K562 (cell line): ENCODE data around the gene GFAP. TPM values are rescaled to one million over a fixed set of nuclear protein-coding genes. Genes with fewer than 3 reads are reported as not detected.

Experiments
- ATAC-seq: fragments of 200-7000 bp; cut with Tn5 transposase; 3 replicates; pipeline ENCODE4 v1.9.1; 2020; ENCODE audit warnings: moderate library complexity
- BruUV-seq: library from RNA; stranded (reverse); fragments of 400-500 nt; replicated peaks from 2 replicates; lab custom pipeline; 2021; lab: Mats Ljungman, UMichigan
- CTCF ChIA-PET: fragments of 300-600 bp; formaldehyde crosslinking; extraction: SDS; loops from one replicate; lab custom pipeline; 2021; ENCODE audit warnings: low intra/inter-chr PET ratio; lab: Yijun Ruan, JAX
- POLR2A ChIA-PET: fragments of 300-600, 350-650 bp; sonication (Branson Sonifier 250); formaldehyde crosslinking; extraction: SDS; loops from one replicate; lab custom pipeline; 2021; ENCODE audit warnings: antibody characterized with exemption, inconsistent platforms; lab: Yijun Ruan, JAX
- DNase-seq, 4 experiments: peaks; one replicate each; pipeline versions ENCODE4 v3.0.0 to v3.0.0-alpha.2; 2011 to 2018; ENCODE audit warnings: low spot score in 3 of 4, mixed read lengths in 3 of 4; ENCODE audit errors: extremely low read depth in 1 of 4
- FAIRE-seq: peaks from 2 replicates; lab custom pipeline; 2011; peaks lifted over from hg19 to GRCh38; lab: Jason Lieb, UNC
- H2AFZ ChIP-seq: 2 replicates; pipeline ENCODE4 v1.6.0; 2011; ENCODE audit warnings: low read depth, low read length, control low read depth, inconsistent platforms
- H3K27ac ChIP-seq: fragments of 200-600 bp; 3 replicates; pipeline ENCODE4 v1.8.0; 2011; ENCODE audit warnings: low read depth, mild to moderate bottlenecking, control low read depth, inconsistent platforms, low read length, moderate library complexity, mixed read lengths; ENCODE audit errors: extremely low read depth
- H3K27me3 ChIP-seq, 2 experiments: fragments of 300-600 bp in 1 of 2; 2 replicates in 1 of 2; 3 replicates in 1 of 2; pipeline versions ENCODE4 v1.6.0 to v1.8.0; 2011; ENCODE audit warnings: inconsistent platforms in 2 of 2, low read length in 2 of 2, mild to moderate bottlenecking in 1 of 2, mixed read lengths in 1 of 2, moderate library complexity in 1 of 2; ENCODE audit not compliant: control insufficient read depth in 2 of 2, insufficient read depth in 2 of 2
- H3K36me3 ChIP-seq: fragments of 300-600 bp; 3 replicates; pipeline ENCODE4 v1.8.0; 2011; ENCODE audit warnings: mild to moderate bottlenecking, low read length, inconsistent platforms; ENCODE audit not compliant: control insufficient read depth, insufficient read depth
- H3K4me1 ChIP-seq, 2 experiments: fragments of 200-600 bp in 1 of 2; replicated peaks in 1 of 2; 2 replicates in 1 of 2; 3 replicates in 1 of 2; pipeline versions ENCODE4 v1.5.1 to v1.8.0; 2011; ENCODE audit warnings: inconsistent platforms in 2 of 2, low read length in 2 of 2, mild to moderate bottlenecking in 1 of 2, mixed read lengths in 1 of 2, moderate library complexity in 1 of 2; ENCODE audit not compliant: control insufficient read depth in 2 of 2, insufficient read depth in 2 of 2
- H3K4me2 ChIP-seq: 2 replicates; pipeline ENCODE4 v1.6.1; 2011; ENCODE audit warnings: low read length, control low read depth, inconsistent platforms, mixed read lengths; ENCODE audit not compliant: insufficient read depth
- H3K4me3 ChIP-seq: fragments of 200-600 bp; sonication (generic), shearing (Covaris generic); 2 replicates; pipeline ENCODE4 v1.5.1; 2016; ENCODE audit warnings: control low read depth, inconsistent platforms
- H3K79me2 ChIP-seq: fragments of 200-600 bp; 3 replicates; pipeline ENCODE4 v1.8.0; 2011; ENCODE audit warnings: low read length, inconsistent platforms; ENCODE audit not compliant: control insufficient read depth, insufficient read depth
- H3K9ac ChIP-seq, 2 experiments: 2 replicates each; pipeline versions ENCODE4 v1.6.0 to v1.6.1; 2011; ENCODE audit warnings: low read depth in 2 of 2, low read length in 2 of 2, control low read depth in 1 of 2, inconsistent platforms in 1 of 2, mild to moderate bottlenecking in 1 of 2, mixed read lengths in 1 of 2; ENCODE audit not compliant: insufficient read depth in 1 of 2
- H3K9me1 ChIP-seq: one replicate; pipeline ENCODE4 v1.6.0; 2011; ENCODE audit warnings: inconsistent platforms, mild to moderate bottlenecking, low read length, moderate library complexity; ENCODE audit not compliant: control insufficient read depth, insufficient read depth
- H3K9me3 ChIP-seq: replicated peaks from 2 replicates; pipeline ENCODE4 v1.5.1; 2011; ENCODE audit warnings: low read depth, low read length, inconsistent platforms; ENCODE audit not compliant: control insufficient read depth, insufficient read depth
- H4K20me1 ChIP-seq: replicated peaks from 2 replicates; pipeline ENCODE4 v1.6.1; 2011; ENCODE audit warnings: low read length, inconsistent platforms, mixed read lengths; ENCODE audit not compliant: control insufficient read depth, insufficient read depth
- NFIC ChIP-seq: fragments of 450-650 bp; IDR thresholded peaks from 2 replicates; pipeline ENCODE4 v1.6.1; 2017; ENCODE audit warnings: mild to moderate bottlenecking, inconsistent platforms
- PML ChIP-seq: IDR thresholded peaks from 2 replicates; pipeline ENCODE4 v1.6.1; 2012; ENCODE audit warnings: low read length, inconsistent platforms
- SREBF2 ChIP-seq: sonication (generic); formaldehyde crosslinking; IDR thresholded peaks from 2 replicates; pipeline ENCODE4 v1.4.0; 2020; ENCODE audit warnings: mild to moderate bottlenecking, missing genetic modification reagents
- WGBS: fragments of 100-300 bp; shearing (Covaris generic); methylation state at CpG from one replicate; pipeline ENCODE4 v1.1.6; 2016; ENCODE audit warnings: low coverage, mixed read lengths; ENCODE audit not compliant: insufficient coverage; ENCODE audit errors: missing lambda C conversion rate; 5-methylcytosine and 5-hydroxymethylcytosine counted together
- in situ Hi-C: fragments of 300-500 bp; cut with MboI; formaldehyde crosslinking; loops from 4 replicates; pipeline ENCODE4 v1.15.0; 2018; ENCODE audit warnings: inconsistent platforms, mixed read lengths
- intact Hi-C: fragments of 100-400 bp; cut with micrococcal nuclease; formaldehyde crosslinking; loops from 2 replicates; pipeline ENCODE4 v1.14.2; 2022
- polyA plus RNA-seq, 8 experiments: library from polyadenylated mRNA; depleted of rRNA in 4 of 8; stranded (reverse) in 5 of 8; unstranded in 3 of 8; fragments of >200 nt; fragmentation: Nextera tagmentation in 2 of 8; fragmentation: Illumina TruSeq in 1 of 8; extraction: Ambion mirVana in 2 of 8; extraction: Trizol in 1 of 8; gene quantifications; 2 replicates each; pipeline versions ENCODE4 v1.2.1 to v1.2.3, GENCODE V29; 2011 to 2014; ENCODE audit warnings: inconsistent platforms in 1 of 8, missing spikeins in 1 of 8
- total RNA-seq, 7 experiments: library from RNA; depleted of rRNA in 6 of 7; stranded (reverse); fragments of >200 nt in 6 of 7; fragmentation: Illumina TruSeq in 2 of 7; extraction: Trizol in 2 of 7; gene quantifications; 2 replicates each; pipeline versions ENCODE4 v1.2.1 to v1.2.3, GENCODE V29; 2011 to 2021; ENCODE audit warnings: low replicate concordance in 1 of 7

Gene GFAP
- total and polyA plus RNA-seq, 9 of the 15 experiments (the other 6 are each of a cell fraction or from before 2014, with no cell fraction given) = 0.07 to 1.4 (median 0.60) TPM; not detected in 1

GRCh38 chr17:44862278-44862914, 52.9 kb downstream of the GFAP start:
- H3K4me3 ChIP-seq = no peak overlapping the region
- ChIA-PET POLR2A (interaction anchor here (0.7 to 1.4 kb wide), 5 partner anchors 11 to 82 kb away, joined by 3 to 4 read pairs (median 3); no protein-coding TSS in a partner anchor), CTCF (interaction anchor here (5.4 kb wide), 1 partner anchor 88 kb away, joined by 24 read pairs; no protein-coding TSS in a partner anchor)
- no peaks in the 10 kb centered on the region for H3K9me1 ChIP-seq
- no peaks in the 10 kb centered on the region for H3K9me3 ChIP-seq
- no peaks in the 10 kb centered on the region for H3K4me1 ChIP-seq
- no peak overlapping the region for H2AFZ ChIP-seq
- no peak for DNase-seq
- H3K36me3 ChIP-seq = peaks cover 93% of the 10 kb centered on the region
- in situ Hi-C loops (no loop called here), intact Hi-C loops (no loop called here)
- BruUV-seq = no TSS peak
- no peak overlapping the region for H3K9ac ChIP-seq
- peaks cover 8% of the 10 kb centered on the region; the same call in 1 of the 2 replicates for H4K20me1 ChIP-seq
- ATAC-seq = no peak
- no peaks in the 10 kb centered on the region for H3K79me2 ChIP-seq
- TF ChIP-seq NFIC = peak; percentile 82
- no peak for TF ChIP-seq PML
- H3K27ac ChIP-seq = no peak overlapping the region
- no peak overlapping the region for H3K4me2 ChIP-seq
- 96% methylated on average over 9 of the region's 9 CpGs for WGBS
- no peaks in the 10 kb centered on the region for H3K27me3 ChIP-seq
- no peak for FAIRE-seq

GRCh38 chr17:44859701-44860100, 55.6 kb downstream of the GFAP start:
- Histone ChIP-seq H3K9ac (no peak overlapping the region), H2AFZ (no peak overlapping the region), H3K4me3 (no peak overlapping the region), H3K4me1 (no peaks in the 10 kb centered on the region), H3K9me1 (no peaks in the 10 kb centered on the region), H3K36me3 (peaks cover 95% of the 10 kb centered on the region), H3K27ac (no peak overlapping the region), H3K4me2 (no peak overlapping the region), H3K9me3 (no peaks in the 10 kb centered on the region), H3K79me2 (no peaks in the 10 kb centered on the region), H4K20me1 (peaks cover 3% of the 10 kb centered on the region; the same call in 1 of the 2 replicates), H3K27me3 (no peaks in the 10 kb centered on the region)
- WGBS = 92% methylated on average over 5 of the region's 5 CpGs
- FAIRE-seq (no peak), ATAC-seq (no peak), DNase-seq (no peak)
- intact Hi-C loops = no loop called here
- CTCF ChIA-PET = no interaction called here
- TF ChIP-seq SREBF2 (CRISPR knock-in tag) = no peak
- POLR2A ChIA-PET = interaction anchor here (0.6 to 1.2 kb wide), 3 partner anchors 9 to 93 kb away, joined by 3 read pairs; no protein-coding TSS in a partner anchor
- in situ Hi-C loops = no loop called here
- no TSS peak for BruUV-seq
